Spleen (tissue), 7 donors: ENCODE results near the gene FSTL4.

Experiments used
- POLR2A ChIP-seq, 3 donors: fragments of 450-650 bp; IDR thresholded peaks; one replicate each; pipeline ENCODE4 v1.5.1; 2017; ENCODE audit warnings: antibody characterized with exemption in 3 of 3, mild to moderate bottlenecking in 1 of 3
- POLR2AphosphoS5 ChIP-seq, 3 donors: sonication (generic); formaldehyde crosslinking; IDR thresholded peaks; one replicate each; pipeline ENCODE4 v1.5.1; 2017; ENCODE audit warnings: antibody characterized with exemption in 3 of 3
- TF ChIP-seq, protein P1 (sequence below), 11 experiments: fragments of 200-600 bp in 7 of 11; fragments of 450-650 bp in 4 of 11; sonication (generic) in 4 of 11; IDR thresholded peaks in 8 of 11; conservative IDR thresholded peaks in 3 of 11; 1 replicate in 7 of 11; 2 replicates in 4 of 11; pipeline versions ENCODE4 v1.4.0 to v1.8.0; 2016 to 2021; ENCODE audit warnings: antibody characterized with exemption in 11 of 11, inconsistent platforms in 4 of 11, mild to moderate bottlenecking in 1 of 11
- donor health status: DM: no; HTN: no; CAD: no; lungs with moderate emphysema.
- donor health status: DM: no; HTN: no; CAD: no.
- donor health status: DM: no; HTN: no; CAD: no.

DNA sequence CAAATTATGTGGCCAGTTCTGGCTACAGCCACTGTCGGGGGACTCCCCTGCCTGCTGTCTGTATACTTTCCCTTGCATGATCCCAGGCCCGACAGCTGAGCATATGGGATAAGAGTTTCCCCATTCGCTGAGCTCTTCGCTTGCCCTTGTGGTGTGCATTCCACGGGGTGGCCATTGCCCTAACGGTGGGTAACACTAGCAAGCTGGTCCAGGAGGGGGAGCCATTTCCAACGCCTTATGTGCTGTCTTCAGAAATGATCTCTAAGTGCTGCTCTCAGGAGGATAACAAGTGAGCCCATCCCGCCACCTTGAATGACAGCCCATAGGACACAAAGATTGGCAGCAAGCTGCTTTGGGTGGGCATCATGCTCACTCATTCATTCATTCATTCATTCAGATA is 190.9 kb downstream of the FSTL4 start:
- TF ChIP-seq, protein P1, sequence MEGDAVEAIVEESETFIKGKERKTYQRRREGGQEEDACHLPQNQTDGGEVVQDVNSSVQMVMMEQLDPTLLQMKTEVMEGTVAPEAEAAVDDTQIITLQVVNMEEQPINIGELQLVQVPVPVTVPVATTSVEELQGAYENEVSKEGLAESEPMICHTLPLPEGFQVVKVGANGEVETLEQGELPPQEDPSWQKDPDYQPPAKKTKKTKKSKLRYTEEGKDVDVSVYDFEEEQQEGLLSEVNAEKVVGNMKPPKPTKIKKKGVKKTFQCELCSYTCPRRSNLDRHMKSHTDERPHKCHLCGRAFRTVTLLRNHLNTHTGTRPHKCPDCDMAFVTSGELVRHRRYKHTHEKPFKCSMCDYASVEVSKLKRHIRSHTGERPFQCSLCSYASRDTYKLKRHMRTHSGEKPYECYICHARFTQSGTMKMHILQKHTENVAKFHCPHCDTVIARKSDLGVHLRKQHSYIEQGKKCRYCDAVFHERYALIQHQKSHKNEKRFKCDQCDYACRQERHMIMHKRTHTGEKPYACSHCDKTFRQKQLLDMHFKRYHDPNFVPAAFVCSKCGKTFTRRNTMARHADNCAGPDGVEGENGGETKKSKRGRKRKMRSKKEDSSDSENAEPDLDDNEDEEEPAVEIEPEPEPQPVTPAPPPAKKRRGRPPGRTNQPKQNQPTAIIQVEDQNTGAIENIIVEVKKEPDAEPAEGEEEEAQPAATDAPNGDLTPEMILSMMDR (IDR thresholded peaks at IDR 0.05 in 8 of 11, conservative IDR thresholded peaks at IDR 0.05 in 3 of 11) = peak in 2 of 11 experiments; percentile 7 to 29
- TF ChIP-seq POLR2AphosphoS5 (IDR thresholded peaks at IDR 0.05) (no peak), POLR2A (IDR thresholded peaks at IDR 0.05) (no peak)
